Spleen (tissue), 11 donors: ENCODE results near the gene KCTD3. TPM values are rescaled to one million over a fixed set of nuclear protein-coding genes. Genes with fewer than 3 reads are reported as not detected.

Experiments
- DNase-seq: peaks from one replicate; pipeline ENCODE4 v3.0.0-alpha.2; 2020
- H3K27ac ChIP-seq, 8 donors: fragments of 200-600 bp; sonication (generic) in 7 of 8; 1 replicate in 4 of 8; 2 replicates in 4 of 8; pipeline versions ENCODE4 v1.5.0 to v1.8.0; 2016 to 2021; ENCODE audit warnings: inconsistent platforms in 4 of 8, mild to moderate bottlenecking in 4 of 8, moderate library complexity in 1 of 8
- H3K27me3 ChIP-seq, 7 donors: fragments of 200-600 bp; sonication (generic) in 6 of 7; replicated peaks in 1 of 7; 1 replicate in 4 of 7; 2 replicates in 3 of 7; pipeline versions ENCODE4 v1.5.0 to v1.8.0; 2016 to 2021; ENCODE audit warnings: inconsistent platforms in 3 of 7, mild to moderate bottlenecking in 1 of 7
- H3K36me3 ChIP-seq, 6 donors: fragments of 200-600 bp; sonication (generic) in 5 of 6; 1 replicate in 4 of 6; 2 replicates in 2 of 6; pipeline versions ENCODE4 v1.5.0 to v1.8.0; 2016 to 2021; ENCODE audit warnings: inconsistent platforms in 2 of 6
- H3K4me1 ChIP-seq, 6 donors: fragments of 200-600 bp; sonication (generic) in 5 of 6; 1 replicate in 3 of 6; 2 replicates in 3 of 6; pipeline versions ENCODE4 v1.5.0 to v1.8.0; 2016 to 2021; ENCODE audit warnings: inconsistent platforms in 3 of 6
- H3K4me3 ChIP-seq, 8 donors: fragments of 200-600 bp; sonication (generic) in 7 of 8; 1 replicate in 4 of 8; 2 replicates in 4 of 8; pipeline versions ENCODE4 v1.5.0 to v1.8.0; 2016 to 2021; ENCODE audit warnings: inconsistent platforms in 4 of 8, mild to moderate bottlenecking in 4 of 8, moderate library complexity in 2 of 8
- H3K9me3 ChIP-seq, 8 donors: fragments of 200-600 bp; sonication (generic) in 7 of 8; 1 replicate in 4 of 8; 2 replicates in 4 of 8; pipeline versions ENCODE4 v1.5.0 to v1.8.0; 2016 to 2021; ENCODE audit warnings: inconsistent platforms in 4 of 8
- POLR2A ChIP-seq, 3 donors: fragments of 450-650 bp; IDR thresholded peaks; one replicate each; pipeline ENCODE4 v1.5.1; 2017; ENCODE audit warnings: antibody characterized with exemption in 3 of 3, mild to moderate bottlenecking in 1 of 3
- POLR2AphosphoS5 ChIP-seq, 3 donors: sonication (generic); formaldehyde crosslinking; IDR thresholded peaks; one replicate each; pipeline ENCODE4 v1.5.1; 2017; ENCODE audit warnings: antibody characterized with exemption in 3 of 3
- WGBS, 5 donors: extraction: QIAGEN DNeasy Blood & Tissue Kit in 3 of 5; methylation state at CpG; one replicate each; pipeline versions ENCODE4 v1.1.5 to v1.1.7; 2013 to 2018; 5-methylcytosine and 5-hydroxymethylcytosine counted together
- intact Hi-C: fragments of 100-400 bp; cut with DNase I; formaldehyde crosslinking; loops from one replicate; pipeline ENCODE4 v1.15.0; 2023; ENCODE audit warnings: low total_unique reads
- polyA plus RNA-seq, 3 donors: library from polyadenylated mRNA; stranded (reverse); fragments of 200-250 nt; gene quantifications; one replicate each; pipeline ENCODE4 v1.2.1, GENCODE V29; 2013
- total RNA-seq, 7 donors: library from RNA; depleted of rRNA in 3 of 7; stranded (reverse); fragments of >200 nt in 3 of 7; fragmentation: NEBNext Ultra II Directional in 4 of 7; extraction: Animal tissue kit (Norgen Biotek cat#: 25700) in 4 of 7; gene quantifications; one replicate each; pipeline versions ENCODE4 v1.1.0 to v1.2.1, GENCODE V29; 2016 to 2021
- TF ChIP-seq, protein P1 (sequence below), 11 experiments: fragments of 200-600 bp in 7 of 11; fragments of 450-650 bp in 4 of 11; sonication (generic) in 4 of 11; IDR thresholded peaks in 8 of 11; conservative IDR thresholded peaks in 3 of 11; 1 replicate in 7 of 11; 2 replicates in 4 of 11; pipeline versions ENCODE4 v1.4.0 to v1.8.0; 2016 to 2021; ENCODE audit warnings: antibody characterized with exemption in 11 of 11, inconsistent platforms in 4 of 11, mild to moderate bottlenecking in 1 of 11
- donor health status: healthy with polysubstance abuse.
- donor health status: DM: no; HTN: no; CAD: no; lungs with moderate emphysema.
- donor health status: DM: no; HTN: no; CAD: no.
- donor health status: Bipolar disorder and iron deficiency.
- donor health status: healthy.
- donor health status: DM: no; HTN: no; CAD: no.
- donor health status: DM: yes; HTN: yes; CAD: no.

Gene KCTD3
- total and polyA plus RNA-seq, 10 donors, result 7.6 to 33.0 (median 21.3) TPM

GRCh38 chr1:215631489-215631888 lies 64.4 kb downstream of the KCTD3 start:
- 68 to 83% (median 77%) methylated on average over 3 of the region's 3 CpGs for WGBS, 5 donors
- TF ChIP-seq, protein P1, sequence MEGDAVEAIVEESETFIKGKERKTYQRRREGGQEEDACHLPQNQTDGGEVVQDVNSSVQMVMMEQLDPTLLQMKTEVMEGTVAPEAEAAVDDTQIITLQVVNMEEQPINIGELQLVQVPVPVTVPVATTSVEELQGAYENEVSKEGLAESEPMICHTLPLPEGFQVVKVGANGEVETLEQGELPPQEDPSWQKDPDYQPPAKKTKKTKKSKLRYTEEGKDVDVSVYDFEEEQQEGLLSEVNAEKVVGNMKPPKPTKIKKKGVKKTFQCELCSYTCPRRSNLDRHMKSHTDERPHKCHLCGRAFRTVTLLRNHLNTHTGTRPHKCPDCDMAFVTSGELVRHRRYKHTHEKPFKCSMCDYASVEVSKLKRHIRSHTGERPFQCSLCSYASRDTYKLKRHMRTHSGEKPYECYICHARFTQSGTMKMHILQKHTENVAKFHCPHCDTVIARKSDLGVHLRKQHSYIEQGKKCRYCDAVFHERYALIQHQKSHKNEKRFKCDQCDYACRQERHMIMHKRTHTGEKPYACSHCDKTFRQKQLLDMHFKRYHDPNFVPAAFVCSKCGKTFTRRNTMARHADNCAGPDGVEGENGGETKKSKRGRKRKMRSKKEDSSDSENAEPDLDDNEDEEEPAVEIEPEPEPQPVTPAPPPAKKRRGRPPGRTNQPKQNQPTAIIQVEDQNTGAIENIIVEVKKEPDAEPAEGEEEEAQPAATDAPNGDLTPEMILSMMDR (IDR thresholded peaks at IDR 0.05 in 8 of 11, conservative IDR thresholded peaks at IDR 0.05 in 3 of 11), result no peak
- TF ChIP-seq POLR2A (IDR thresholded peaks at IDR 0.05) (no peak), POLR2AphosphoS5 (IDR thresholded peaks at IDR 0.05) (no peak)
- peaks cover 0 to 6% (median 0%) of the 10 kb centered on the region in 8 donors for H3K9me3 ChIP-seq
- H3K4me1 ChIP-seq, result no peaks in the 10 kb centered on the region
- intact Hi-C loops, result no loop called here
- H3K36me3 ChIP-seq, result no peaks in the 10 kb centered on the region
- DNase-seq, result no peak
- no peak overlapping the region for H3K4me3 ChIP-seq
- no peak overlapping the region for H3K27ac ChIP-seq
- no peaks in the 10 kb centered on the region for H3K27me3 ChIP-seq

DNA sequence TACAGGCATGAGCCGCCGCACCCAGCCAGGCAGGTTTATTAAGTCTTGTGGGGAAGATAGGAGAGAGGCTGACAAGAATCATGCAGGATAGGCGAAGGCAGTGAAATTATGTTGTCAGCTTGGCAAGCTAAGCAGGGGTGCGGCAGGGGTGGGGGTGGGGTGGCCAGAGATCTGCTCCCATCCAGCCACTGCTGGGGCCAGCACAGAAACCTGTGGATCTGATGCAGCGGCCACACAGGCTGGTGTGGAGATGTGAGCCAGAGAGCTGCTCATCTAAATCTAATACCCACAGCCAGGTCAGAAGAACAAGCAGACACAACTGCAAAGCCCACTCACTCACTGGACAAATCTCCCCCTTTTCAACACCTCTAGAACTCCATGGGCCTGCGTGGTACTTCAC lies 68.7 kb downstream of the KCTD3 start:
- TF ChIP-seq POLR2AphosphoS5 (IDR thresholded peaks at IDR 0.05) (no peak), POLR2A (IDR thresholded peaks at IDR 0.05) (no peak)
- peaks cover 0 to 4% (median 0%) of the 10 kb centered on the region in 7 donors for H3K27me3 ChIP-seq
- H3K36me3 ChIP-seq, result no peaks in the 10 kb centered on the region
- no peak for DNase-seq
- no peak overlapping the region for H3K27ac ChIP-seq
- no peak overlapping the region for H3K4me3 ChIP-seq
- no peaks in the 10 kb centered on the region for H3K4me1 ChIP-seq
- 79 to 94% (median 89%) methylated on average over 5 to 6 of the region's 6 CpGs for WGBS, 5 donors
- intact Hi-C loops, result no loop called here
- no peaks in the 10 kb centered on the region for H3K9me3 ChIP-seq

DNA sequence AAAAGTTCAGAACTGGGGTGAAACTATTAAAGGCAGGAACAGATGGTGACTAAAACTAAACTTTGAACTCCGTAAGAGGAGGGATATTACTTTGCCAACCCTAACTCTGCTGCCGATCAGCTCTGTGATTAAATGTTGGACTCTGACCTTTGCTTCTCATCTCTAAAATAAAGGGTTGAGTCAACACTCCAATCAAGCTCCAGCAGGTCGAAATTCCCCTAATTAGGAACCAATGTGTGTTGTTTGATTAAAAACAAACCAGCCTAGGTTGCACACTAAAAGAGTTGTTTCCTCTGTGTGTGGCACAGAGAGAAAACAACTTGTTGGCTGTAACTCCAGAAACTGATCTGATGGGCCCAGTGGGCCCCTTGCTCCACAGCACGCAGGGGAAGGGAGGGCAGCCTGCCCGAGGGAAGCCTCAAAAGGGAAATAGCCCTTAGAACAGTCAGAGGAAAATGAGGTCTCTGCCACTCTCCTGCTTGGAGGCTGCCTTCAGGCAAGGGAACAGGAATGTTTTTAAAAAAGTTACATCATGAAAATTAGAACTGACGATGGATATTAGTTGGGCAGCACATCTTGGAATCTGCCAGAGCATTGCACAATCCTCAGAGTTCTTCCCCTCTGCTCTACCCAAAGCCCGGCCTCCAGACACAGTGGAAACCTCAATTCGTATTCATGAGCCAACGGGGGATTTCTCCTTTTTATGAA lies 69.3 kb downstream of the KCTD3 start:
- Histone ChIP-seq H3K27me3 (peaks cover 0 to 4% (median 0%) of the 10 kb centered on the region in 7 donors), H3K4me3 (no peak overlapping the region), H3K9me3 (no peaks in the 10 kb centered on the region), H3K36me3 (no peaks in the 10 kb centered on the region), H3K4me1 (no peaks in the 10 kb centered on the region), H3K27ac (no peak overlapping the region)
- no peak for DNase-seq
- TF ChIP-seq, protein P1 (IDR thresholded peaks at IDR 0.05 in 8 of 11, conservative IDR thresholded peaks at IDR 0.05 in 3 of 11), result no peak
- no peak for TF ChIP-seq POLR2A (IDR thresholded peaks at IDR 0.05)
- TF ChIP-seq POLR2AphosphoS5 (IDR thresholded peaks at IDR 0.05), result no peak
- intact Hi-C loops, result no loop called here
- WGBS, 5 donors, result 56 to 68% (median 60%) methylated on average over 9 of the region's 9 CpGs

DNA sequence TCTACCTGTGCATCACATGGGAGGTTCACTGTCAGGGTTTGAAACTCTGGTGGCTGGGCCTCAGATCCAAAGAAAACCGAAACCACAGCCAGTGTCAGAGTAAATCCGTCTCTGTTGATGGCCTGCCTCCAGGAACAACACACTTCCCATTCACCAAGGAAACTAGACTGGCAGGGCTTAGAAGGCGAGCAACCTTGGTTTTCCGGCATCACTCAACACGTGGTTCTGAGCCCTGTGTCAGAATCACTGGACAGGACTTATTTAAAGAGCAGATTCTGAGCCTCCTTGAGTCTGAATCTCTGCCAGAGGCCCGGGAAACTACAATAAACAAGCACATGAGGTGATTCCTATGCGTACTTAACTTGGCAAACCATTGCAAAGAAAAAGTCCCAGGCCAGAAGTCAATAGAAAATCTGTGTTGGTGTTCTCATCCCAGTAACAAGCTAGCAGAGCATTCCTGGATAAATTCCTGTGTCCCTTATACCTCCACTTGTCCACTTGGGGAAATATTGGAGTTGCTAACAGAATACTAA lies 70.0 kb downstream of the KCTD3 start:
- Histone ChIP-seq H3K27ac (no peak overlapping the region), H3K36me3 (no peaks in the 10 kb centered on the region), H3K4me3 (no peak overlapping the region), H3K4me1 (no peaks in the 10 kb centered on the region), H3K9me3 (no peaks in the 10 kb centered on the region), H3K27me3 (peaks cover 0 to 4% (median 0%) of the 10 kb centered on the region in 7 donors)
- TF ChIP-seq POLR2AphosphoS5 (IDR thresholded peaks at IDR 0.05) (no peak), POLR2A (IDR thresholded peaks at IDR 0.05) (no peak)
- TF ChIP-seq, protein P1 (IDR thresholded peaks at IDR 0.05 in 8 of 11, conservative IDR thresholded peaks at IDR 0.05 in 3 of 11), result no peak
- DNase-seq, result no peak
- WGBS, 5 donors, result 75 to 83% (median 82%) methylated on average over 7 of the region's 7 CpGs
- intact Hi-C loops, result no loop called here
